ENCODE measurements around the gene BMERB1.
"Not testable (repeated sequence)": the region's sequence is repeated elsewhere in the genome, so short reads cannot be mapped to it uniquely, and the experiment has no call there.

- TF ChIP-seq CTCF, POLR2A (IDR thresholded peaks at IDR 0.05): not testable (repeated sequence)
These were observed 3.5 kb upstream of the BMERB1 start for GRCh38 chr16:15430884-15431283.
